ENCODE results near the gene ARG2. TPM values are rescaled to one million over a fixed set of nuclear protein-coding genes. Genes with fewer than 3 reads are reported as not detected.

The ARG2 gene
- total RNA-seq (2014; rRNA removed; shearing (Covaris generic); ENCODE audit: low replicate concordance) = 1.4 and 3.6 TPM in 2 replicates

- Histone ChIP-seq H3K9me3 (no peaks in the 10 kb centered on the region), H3K4me3 (peak within 1 kb of the TSS; percentile 38), H3K36me3 (no peaks in the 10 kb centered on the region), H3K27me3 (no peaks in the 10 kb centered on the region)
- peak; percentile 77 for DNase-seq
Observed at GRCh38 chr14:67619446-67620216, at the start of gene ARG2. ARG2 (plus strand) TSS chr14:67619920; CDS start chr14:67619978, 58 bp downstream.

- H3K36me3 ChIP-seq = no peaks in the 10 kb centered on the region
- H3K27me3 ChIP-seq = no peaks in the 10 kb centered on the region
Observed at GRCh38 chr14:67570453-67570852, 49.3 kb upstream of the ARG2 start.

GRCh38 chr14:67571275-67571990 lies 48.3 kb upstream of the ARG2 start:
- Histone ChIP-seq H3K9me3 (no peaks in the 10 kb centered on the region), H3K4me3 (no peak overlapping the region), H3K36me3 (no peaks in the 10 kb centered on the region), H3K27me3 (no peaks in the 10 kb centered on the region)
- peak; percentile 30 for DNase-seq

More at GRCh38 chr14:67570453-67570852, 49.3 kb upstream of the ARG2 start:
- Histone ChIP-seq H3K4me3 (no peak overlapping the region), H3K9me3 (no peaks in the 10 kb centered on the region)
- DNase-seq = no peak

GRCh38 chr14:67571991-67572323 lies 47.8 kb upstream of the ARG2 start:
- DNase-seq = no peak
- Histone ChIP-seq H3K9me3 (no peaks in the 10 kb centered on the region), H3K27me3 (no peaks in the 10 kb centered on the region), H3K36me3 (no peaks in the 10 kb centered on the region), H3K4me3 (no peak overlapping the region)

GRCh38 chr14:67572608-67573007 lies 47.1 kb upstream of the ARG2 start:
- no peaks in the 10 kb centered on the region for H3K27me3 ChIP-seq
- H3K4me3 ChIP-seq = no peak overlapping the region
- no peak for DNase-seq
- H3K9me3 ChIP-seq = no peaks in the 10 kb centered on the region
- no peaks in the 10 kb centered on the region for H3K36me3 ChIP-seq

GRCh38 chr14:67573228-67574010 lies 46.3 kb upstream of the ARG2 start:
- H3K27me3 ChIP-seq = no peaks in the 10 kb centered on the region
- DNase-seq = no peak
- H3K4me3 ChIP-seq = no peak overlapping the region
- H3K9me3 ChIP-seq = no peaks in the 10 kb centered on the region
- no peaks in the 10 kb centered on the region for H3K36me3 ChIP-seq

- no peaks in the 10 kb centered on the region for H3K27me3 ChIP-seq
- H3K4me3 ChIP-seq = no peak overlapping the region
- H3K36me3 ChIP-seq = no peaks in the 10 kb centered on the region
- DNase-seq = no peak
- H3K9me3 ChIP-seq = no peaks in the 10 kb centered on the region
Observed at GRCh38 chr14:67574156-67574555, 45.6 kb upstream of the ARG2 start.

GRCh38 chr14:67574806-67575205 lies 44.9 kb upstream of the ARG2 start:
- no peaks in the 10 kb centered on the region for H3K27me3 ChIP-seq
- H3K9me3 ChIP-seq = no peaks in the 10 kb centered on the region
- H3K4me3 ChIP-seq = no peak overlapping the region
- no peak for DNase-seq
- no peaks in the 10 kb centered on the region for H3K36me3 ChIP-seq

- Histone ChIP-seq H3K27me3 (no peaks in the 10 kb centered on the region), H3K36me3 (no peaks in the 10 kb centered on the region), H3K4me3 (no peak overlapping the region), H3K9me3 (no peaks in the 10 kb centered on the region)
- no peak for DNase-seq
Observed at GRCh38 chr14:67575684-67576083, 44.0 kb upstream of the ARG2 start.

- no peaks in the 10 kb centered on the region for H3K36me3 ChIP-seq
- no peaks in the 10 kb centered on the region for H3K27me3 ChIP-seq
- DNase-seq = no peak
- no peaks in the 10 kb centered on the region for H3K9me3 ChIP-seq
- no peak overlapping the region for H3K4me3 ChIP-seq
Observed at GRCh38 chr14:67576216-67576955, 43.3 kb upstream of the ARG2 start.

GRCh38 chr14:67577181-67577808 lies 42.4 kb upstream of the ARG2 start:
- no peak for DNase-seq

GRCh38 chr14:67577909-67578749 lies 41.6 kb upstream of the ARG2 start:
- no peaks in the 10 kb centered on the region for H3K9me3 ChIP-seq
- no peaks in the 10 kb centered on the region for H3K27me3 ChIP-seq
- no peak overlapping the region for H3K4me3 ChIP-seq
- no peak for DNase-seq
- no peaks in the 10 kb centered on the region for H3K36me3 ChIP-seq

More at GRCh38 chr14:67577181-67577808, 42.4 kb upstream of the ARG2 start:
- Histone ChIP-seq H3K9me3 (no peaks in the 10 kb centered on the region), H3K36me3 (no peaks in the 10 kb centered on the region), H3K27me3 (no peaks in the 10 kb centered on the region), H3K4me3 (no peak overlapping the region)

- DNase-seq = no peak
- Histone ChIP-seq H3K9me3 (no peaks in the 10 kb centered on the region), H3K36me3 (no peaks in the 10 kb centered on the region), H3K27me3 (no peaks in the 10 kb centered on the region), H3K4me3 (no peak overlapping the region)
Observed at GRCh38 chr14:67579040-67579439, 40.7 kb upstream of the ARG2 start.

- Histone ChIP-seq H3K9me3 (no peaks in the 10 kb centered on the region), H3K27me3 (no peaks in the 10 kb centered on the region), H3K4me3 (no peak overlapping the region), H3K36me3 (no peaks in the 10 kb centered on the region)
- no peak for DNase-seq
Observed at GRCh38 chr14:67579636-67580035, 40.1 kb upstream of the ARG2 start.

- no peak overlapping the region for H3K4me3 ChIP-seq
- no peak for DNase-seq
- H3K9me3 ChIP-seq = no peaks in the 10 kb centered on the region
- no peaks in the 10 kb centered on the region for H3K36me3 ChIP-seq
- H3K27me3 ChIP-seq = no peaks in the 10 kb centered on the region
Observed at GRCh38 chr14:67580336-67581171, 39.2 kb upstream of the ARG2 start.
